Coronary artery (tissue), 2 donors: ENCODE data around the gene CLCN3.
A peak's percentile ranks its signal among the peaks of the same experiment; 100 is the strongest.

Source experiments
- DNase-seq: peaks from one replicate; pipeline ENCODE4 v3.0.0-alpha.2; 2017; ENCODE audit warnings: low spot score
- H3K27ac ChIP-seq, 2 donors: fragments of 200-600 bp; sonication (generic); one replicate each; pipeline ENCODE4 v1.5.1; 2016 to 2019
- H3K4me3 ChIP-seq: fragments of 200-600 bp; sonication (generic); 2 replicates; pipeline ENCODE4 v1.5.1; 2016; ENCODE audit warnings: mild to moderate bottlenecking, moderate library complexity
- CTCF ChIP-seq: fragments of 200-600 bp; sonication (generic); IDR thresholded peaks from one replicate; pipeline ENCODE4 v1.5.1; 2019; ENCODE audit warnings: antibody characterized with exemption

Gene CLCN3

GRCh38 chr4:169611157-169611556, 9.2 kb upstream of the CLCN3 start:
- DNase-seq: no peak
- peak overlapping the region; percentile 96 for H3K4me3 ChIP-seq
- no peak overlapping the region for H3K27ac ChIP-seq
- TF ChIP-seq CTCF: no peak

- Histone ChIP-seq H3K4me3 (peak within 1 kb of the TSS; percentile 96), H3K27ac (peak within 1 kb of the TSS; percentile 97)
- DNase-seq: peak; percentile 91
- TF ChIP-seq CTCF: no peak
Observed at GRCh38 chr4:169611991-169612870, 8.1 kb upstream of the CLCN3 start, which contains the start of gene NEK1. Gene NEK1 (minus strand): TSS chr4:169612583. CDS start chr4:169602630, 9,953 bp downstream.

GRCh38 chr4:169612871-169613859, 7.2 kb upstream of the CLCN3 start:
- DNase-seq: no peak
- TF ChIP-seq CTCF: peak; percentile 24
- H3K27ac ChIP-seq: peak overlapping the region; percentile 97

GRCh38 chr4:169615467-169616106, 4.8 kb upstream of the CLCN3 start:
- DNase-seq: no peak
- TF ChIP-seq CTCF: no peak
- H3K27ac ChIP-seq: no peak overlapping the region

More at GRCh38 chr4:169612871-169613859, 7.2 kb upstream of the CLCN3 start:
- H3K4me3 ChIP-seq: peak overlapping the region; percentile 96

GRCh38 chr4:169616846-169617245, 3.5 kb upstream of the CLCN3 start:
- TF ChIP-seq CTCF: no peak
- Histone ChIP-seq H3K4me3 (no peak overlapping the region), H3K27ac (no peak overlapping the region)
- no peak for DNase-seq

More at GRCh38 chr4:169615467-169616106, 4.8 kb upstream of the CLCN3 start:
- H3K4me3 ChIP-seq: no peak overlapping the region

GRCh38 chr4:169617306-169617705, 3.1 kb upstream of the CLCN3 start:
- no peak for DNase-seq
- TF ChIP-seq CTCF: no peak
- no peak overlapping the region for H3K27ac ChIP-seq
- no peak overlapping the region for H3K4me3 ChIP-seq
